GM12878 (cell line): ENCODE results near the gene FAM120B. TPM values are rescaled to one million over a fixed set of nuclear protein-coding genes. Genes with fewer than 3 reads are reported as not detected.

Experiments used
- ATAC-seq: fragments of 200-7000 bp; cut with Tn5 transposase; 3 replicates; pipeline ENCODE4 v1.9.1; 2020; ENCODE audit warnings: mild to moderate bottlenecking, moderate library complexity
- BruUV-seq: library from RNA; stranded (reverse); fragments of 400-500 nt; replicated peaks from 2 replicates; lab custom pipeline; 2021; lab: Mats Ljungman, UMichigan
- CTCF ChIA-PET: fragments of 300-600 bp; sonication (Branson Sonifier 250); formaldehyde crosslinking; extraction: SDS; loops from one replicate; lab custom pipeline; 2021; ENCODE audit warnings: inconsistent platforms; lab: Yijun Ruan, JAX
- POLR2A ChIA-PET: fragments of 350-600 bp; formaldehyde crosslinking; extraction: SDS; loops from one replicate; lab custom pipeline; 2021; ENCODE audit warnings: inconsistent platforms; lab: Charles Lee
- RAD21 ChIA-PET: fragments of 300-600 bp; sonication (Branson Sonifier 250); formaldehyde crosslinking; loops from one replicate; lab custom pipeline; 2023; ENCODE audit warnings: antibody characterized with exemption; ENCODE audit not compliant: unreplicated experiment; lab: Charles Lee
- SMC1A ChIA-PET: fragments of 300-600 bp; sonication (Branson Sonifier 250); formaldehyde crosslinking; loops from one replicate; lab custom pipeline; 2023; ENCODE audit not compliant: unreplicated experiment, uncharacterized antibody; lab: Charles Lee
- DNase-seq: peaks from one replicate; pipeline ENCODE4 v3.0.0-alpha.2; 2011; ENCODE audit warnings: low read depth, low spot score
- FAIRE-seq: peaks from 3 replicates; lab custom pipeline; 2011; peaks lifted over from hg19 to GRCh38; lab: Jason Lieb, UNC
- H2AFZ ChIP-seq: 2 replicates; pipeline ENCODE4 v1.6.0; 2011; ENCODE audit warnings: low read depth, low read length, control low read depth; ENCODE audit not compliant: control insufficient read depth
- H3K27ac ChIP-seq: 2 replicates; pipeline ENCODE4 v1.5.1; 2011; ENCODE audit warnings: control low read depth; ENCODE audit not compliant: control insufficient read depth, insufficient read depth
- H3K27me3 ChIP-seq, 2 experiments: replicated peaks in 1 of 2; 2 replicates each; pipeline versions ENCODE4 v1.6.0 to v1.6.1; 2011; ENCODE audit warnings: low read length in 1 of 2; ENCODE audit not compliant: control insufficient read depth in 2 of 2, insufficient read depth in 2 of 2
- H3K36me3 ChIP-seq, 2 experiments: 2 replicates each; pipeline ENCODE4 v1.5.1; 2011; ENCODE audit warnings: low read length in 1 of 2; ENCODE audit not compliant: control insufficient read depth in 2 of 2, insufficient read depth in 2 of 2
- H3K4me1 ChIP-seq: 2 replicates; pipeline ENCODE4 v1.6.1; 2011; ENCODE audit warnings: mild to moderate bottlenecking, low read length, moderate library complexity, mixed read lengths; ENCODE audit not compliant: control insufficient read depth, insufficient read depth
- H3K4me2 ChIP-seq: 2 replicates; pipeline ENCODE4 v1.6.0; 2011; ENCODE audit warnings: control low read depth; ENCODE audit not compliant: control insufficient read depth, insufficient read depth
- H3K4me3 ChIP-seq: fragments of 200-600 bp; sonication (generic); 2 replicates; pipeline ENCODE4 v1.5.1; 2016
- H3K79me2 ChIP-seq: 2 replicates; pipeline ENCODE4 v1.6.0; 2011; ENCODE audit warnings: low read length; ENCODE audit not compliant: control insufficient read depth, insufficient read depth
- H3K9ac ChIP-seq: 2 replicates; pipeline ENCODE4 v1.8.0; 2011; ENCODE audit warnings: low read length, control low read depth, mixed read lengths; ENCODE audit not compliant: control insufficient read depth, insufficient read depth
- H3K9me3 ChIP-seq: replicated peaks from 3 replicates; pipeline ENCODE4 v1.5.1; 2011; ENCODE audit warnings: mild to moderate bottlenecking, low read length; ENCODE audit not compliant: control insufficient read depth, insufficient read depth
- H4K20me1 ChIP-seq: 2 replicates; pipeline ENCODE4 v1.6.0; 2011; ENCODE audit not compliant: control insufficient read depth, insufficient read depth
- BCL11A ChIP-seq: IDR thresholded peaks from 2 replicates; pipeline ENCODE4 v1.6.1; 2011; ENCODE audit warnings: low read depth, low read length
- CTCF ChIP-seq, 3 experiments: IDR thresholded peaks in 2 of 3; conservative IDR thresholded peaks in 1 of 3; 2 replicates each; pipeline ENCODE4 v1.5.1; 2011; ENCODE audit warnings: low read depth in 3 of 3, low read length in 3 of 3, mild to moderate bottlenecking in 3 of 3, control low read depth in 2 of 3, moderate library complexity in 2 of 3, inconsistent platforms in 1 of 3, mixed read lengths in 1 of 3; ENCODE audit not compliant: control insufficient read depth in 2 of 3, insufficient read depth in 1 of 3; ENCODE audit errors: extremely low read depth in 1 of 3
- IRF5 ChIP-seq: fragments of 450-650 bp; IDR thresholded peaks from 2 replicates; pipeline ENCODE4 v1.6.1; 2017; ENCODE audit warnings: borderline replicate concordance
- ZBTB4 ChIP-seq: fragments of 450-650 bp; formaldehyde crosslinking; IDR thresholded peaks from 2 replicates; pipeline ENCODE4 v1.4.0; 2022; ENCODE audit warnings: mild to moderate bottlenecking, moderate library complexity
- WGBS: methylation state at CpG from one replicate; pipeline ENCODE4 v1.1.6; 2016; ENCODE audit warnings: low lambda C conversion rate; ENCODE audit not compliant: insufficient replicate concordance, insufficient coverage; ENCODE audit errors: missing lambda C conversion rate; 5-methylcytosine and 5-hydroxymethylcytosine counted together
- in situ Hi-C: fragments of 300-500 bp; cut with MboI; formaldehyde crosslinking; loops from 9 replicates; pipeline ENCODE4 v1.14.3; 2018; ENCODE audit warnings: mixed read lengths
- intact Hi-C: fragments of 100-400 bp; cut with micrococcal nuclease; formaldehyde crosslinking; loops from one replicate; pipeline ENCODE4 v1.14.2; 2022; ENCODE audit not compliant: unreplicated experiment
- polyA plus RNA-seq, 11 experiments: library from polyadenylated mRNA; depleted of rRNA in 4 of 11; unstranded in 6 of 11; stranded (reverse) in 5 of 11; fragments of >200 nt; fragmentation: Nextera tagmentation in 4 of 11; fragmentation: Illumina TruSeq in 1 of 11; extraction: Ambion mirVana in 4 of 11; extraction: Trizol in 1 of 11; gene quantifications; 1 replicate in 1 of 11; 2 replicates in 10 of 11; pipeline versions ENCODE4 v1.2.1 to v1.2.3, GENCODE V29; 2011 to 2016; ENCODE audit warnings: inconsistent platforms in 2 of 11, missing spikeins in 2 of 11, low read depth in 1 of 11
- total RNA-seq, 4 experiments: library from RNA; depleted of rRNA in 3 of 4; stranded (reverse); fragments of >200 nt in 3 of 4; fragmentation: Illumina TruSeq in 1 of 4; extraction: Trizol in 1 of 4; gene quantifications; 2 replicates each; pipeline versions ENCODE4 v1.2.1 to v1.2.3, GENCODE V29; 2013 to 2021
- TF ChIP-seq, protein P1 (sequence below): IDR thresholded peaks from 2 replicates; pipeline ENCODE4 v1.6.1; 2012; ENCODE audit warnings: improper control_type of control experiment, low read depth, low read length; ENCODE audit not compliant: insufficient replicate concordance
- TF ChIP-seq, protein P2 (sequence below): fragments of 150-350 bp; IDR thresholded peaks from 2 replicates; pipeline ENCODE4 v1.6.1; 2016; ENCODE audit warnings: low read depth, low read length

FAM120B gene
- total and polyA plus RNA-seq, 10 of the 15 experiments (the other 5 are each of a cell fraction or from before 2014, with no cell fraction given): 3.3 to 21.6 (median 15.3) TPM

GRCh38 chr6:170286246-170286933 is 20.2 kb upstream of the FAM120B start:
- peaks cover 2 to 17% of the 10 kb centered on the region in 2 experiments; a peak in 2 of 4 replicates for H3K27me3 ChIP-seq
- in situ Hi-C loops: no loop called here
- no peaks in the 10 kb centered on the region for H4K20me1 ChIP-seq
- peaks cover 4% of the 10 kb centered on the region for H3K4me1 ChIP-seq
- no peak for DNase-seq
- no peak overlapping the region for H3K9ac ChIP-seq
- H2AFZ ChIP-seq: no peak overlapping the region
- no peak for FAIRE-seq
- ChIA-PET POLR2A (no interaction called here), SMC1A (no interaction called here), RAD21 (interaction anchor here (1.1 kb wide), 1 partner anchor 232 kb away, joined by 3 read pairs; no protein-coding TSS in a partner anchor), CTCF (no interaction called here)
- no TSS peak for BruUV-seq
- H3K27ac ChIP-seq: no peak overlapping the region
- no peaks in the 10 kb centered on the region for H3K9me3 ChIP-seq
- H3K36me3 ChIP-seq: no peaks in the 10 kb centered on the region
- 85% methylated on average over 15 of the region's 26 CpGs for WGBS
- H3K4me2 ChIP-seq: no peak overlapping the region
- intact Hi-C loops: no loop called here
- ATAC-seq: no peak
- H3K4me3 ChIP-seq: no peak overlapping the region
- no peaks in the 10 kb centered on the region for H3K79me2 ChIP-seq
- TF ChIP-seq IRF5 (no peak), BCL11A (no peak), CTCF (IDR thresholded peaks at IDR 0.05 in 2 of 3, conservative IDR thresholded peaks at IDR 0.05 in 1 of 3; ENCODE audit: control insufficient read depth in 2 of 3, extremely low read depth in 1 of 3, insufficient read depth in 1 of 3, low read depth in 3 of 3, low read length in 3 of 3) (no peak), ZBTB4 (CRISPR knock-in tag) (no peak)
- TF ChIP-seq, protein P1, sequence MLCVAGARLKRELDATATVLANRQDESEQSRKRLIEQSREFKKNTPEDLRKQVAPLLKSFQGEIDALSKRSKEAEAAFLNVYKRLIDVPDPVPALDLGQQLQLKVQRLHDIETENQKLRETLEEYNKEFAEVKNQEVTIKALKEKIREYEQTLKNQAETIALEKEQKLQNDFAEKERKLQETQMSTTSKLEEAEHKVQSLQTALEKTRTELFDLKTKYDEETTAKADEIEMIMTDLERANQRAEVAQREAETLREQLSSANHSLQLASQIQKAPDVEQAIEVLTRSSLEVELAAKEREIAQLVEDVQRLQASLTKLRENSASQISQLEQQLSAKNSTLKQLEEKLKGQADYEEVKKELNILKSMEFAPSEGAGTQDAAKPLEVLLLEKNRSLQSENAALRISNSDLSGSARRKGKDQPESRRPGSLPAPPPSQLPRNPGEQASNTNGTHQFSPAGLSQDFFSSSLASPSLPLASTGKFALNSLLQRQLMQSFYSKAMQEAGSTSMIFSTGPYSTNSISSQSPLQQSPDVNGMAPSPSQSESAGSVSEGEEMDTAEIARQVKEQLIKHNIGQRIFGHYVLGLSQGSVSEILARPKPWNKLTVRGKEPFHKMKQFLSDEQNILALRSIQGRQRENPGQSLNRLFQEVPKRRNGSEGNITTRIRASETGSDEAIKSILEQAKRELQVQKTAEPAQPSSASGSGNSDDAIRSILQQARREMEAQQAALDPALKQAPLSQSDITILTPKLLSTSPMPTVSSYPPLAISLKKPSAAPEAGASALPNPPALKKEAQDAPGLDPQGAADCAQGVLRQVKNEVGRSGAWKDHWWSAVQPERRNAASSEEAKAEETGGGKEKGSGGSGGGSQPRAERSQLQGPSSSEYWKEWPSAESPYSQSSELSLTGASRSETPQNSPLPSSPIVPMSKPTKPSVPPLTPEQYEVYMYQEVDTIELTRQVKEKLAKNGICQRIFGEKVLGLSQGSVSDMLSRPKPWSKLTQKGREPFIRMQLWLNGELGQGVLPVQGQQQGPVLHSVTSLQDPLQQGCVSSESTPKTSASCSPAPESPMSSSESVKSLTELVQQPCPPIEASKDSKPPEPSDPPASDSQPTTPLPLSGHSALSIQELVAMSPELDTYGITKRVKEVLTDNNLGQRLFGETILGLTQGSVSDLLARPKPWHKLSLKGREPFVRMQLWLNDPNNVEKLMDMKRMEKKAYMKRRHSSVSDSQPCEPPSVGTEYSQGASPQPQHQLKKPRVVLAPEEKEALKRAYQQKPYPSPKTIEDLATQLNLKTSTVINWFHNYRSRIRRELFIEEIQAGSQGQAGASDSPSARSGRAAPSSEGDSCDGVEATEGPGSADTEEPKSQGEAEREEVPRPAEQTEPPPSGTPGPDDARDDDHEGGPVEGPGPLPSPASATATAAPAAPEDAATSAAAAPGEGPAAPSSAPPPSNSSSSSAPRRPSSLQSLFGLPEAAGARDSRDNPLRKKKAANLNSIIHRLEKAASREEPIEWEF: no peak
- TF ChIP-seq, protein P2, sequence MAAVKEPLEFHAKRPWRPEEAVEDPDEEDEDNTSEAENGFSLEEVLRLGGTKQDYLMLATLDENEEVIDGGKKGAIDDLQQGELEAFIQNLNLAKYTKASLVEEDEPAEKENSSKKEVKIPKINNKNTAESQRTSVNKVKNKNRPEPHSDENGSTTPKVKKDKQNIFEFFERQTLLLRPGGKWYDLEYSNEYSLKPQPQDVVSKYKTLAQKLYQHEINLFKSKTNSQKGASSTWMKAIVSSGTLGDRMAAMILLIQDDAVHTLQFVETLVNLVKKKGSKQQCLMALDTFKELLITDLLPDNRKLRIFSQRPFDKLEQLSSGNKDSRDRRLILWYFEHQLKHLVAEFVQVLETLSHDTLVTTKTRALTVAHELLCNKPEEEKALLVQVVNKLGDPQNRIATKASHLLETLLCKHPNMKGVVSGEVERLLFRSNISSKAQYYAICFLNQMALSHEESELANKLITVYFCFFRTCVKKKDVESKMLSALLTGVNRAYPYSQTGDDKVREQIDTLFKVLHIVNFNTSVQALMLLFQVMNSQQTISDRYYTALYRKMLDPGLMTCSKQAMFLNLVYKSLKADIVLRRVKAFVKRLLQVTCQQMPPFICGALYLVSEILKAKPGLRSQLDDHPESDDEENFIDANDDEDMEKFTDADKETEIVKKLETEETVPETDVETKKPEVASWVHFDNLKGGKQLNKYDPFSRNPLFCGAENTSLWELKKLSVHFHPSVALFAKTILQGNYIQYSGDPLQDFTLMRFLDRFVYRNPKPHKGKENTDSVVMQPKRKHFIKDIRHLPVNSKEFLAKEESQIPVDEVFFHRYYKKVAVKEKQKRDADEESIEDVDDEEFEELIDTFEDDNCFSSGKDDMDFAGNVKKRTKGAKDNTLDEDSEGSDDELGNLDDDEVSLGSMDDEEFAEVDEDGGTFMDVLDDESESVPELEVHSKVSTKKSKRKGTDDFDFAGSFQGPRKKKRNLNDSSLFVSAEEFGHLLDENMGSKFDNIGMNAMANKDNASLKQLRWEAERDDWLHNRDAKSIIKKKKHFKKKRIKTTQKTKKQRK: no peak
